Measurements from ENCODE around the gene ROR1.

GRCh38 chr1:63849149-63849548 is 75.3 kb downstream of the ROR1 start:
- no peak for TF ChIP-seq TCF7 (IDR thresholded peaks at IDR 0.05; ENCODE audit: borderline replicate concordance)
- TF ChIP-seq KAT2A (conservative IDR thresholded peaks at IDR 0.05; ENCODE audit: control insufficient read depth, low read depth, low read length) = no peak
- TF ChIP-seq MYC (IDR thresholded peaks at IDR 0.05; ENCODE audit: insufficient read depth, insufficient read length, insufficient replicate concordance, low read length, severe bottlenecking) = no peak
- no peak for TF ChIP-seq MAX (IDR thresholded peaks at IDR 0.05; ENCODE audit: low read depth, low read length)
- TF ChIP-seq CTCF (IDR thresholded peaks at IDR 0.05 in 2 of 3, conservative IDR thresholded peaks at IDR 0.05 in 1 of 3; ENCODE audit: control insufficient read depth in 2 of 3, extremely low read depth in 1 of 3, insufficient read depth in 1 of 3, low read depth in 3 of 3, low read length in 3 of 3) = no peak
- no peak for TF ChIP-seq REST (IDR thresholded peaks at IDR 0.05; ENCODE audit: low read depth, low read length)
- TF ChIP-seq ZBTB4 (CRISPR knock-in tag; IDR thresholded peaks at IDR 0.05) = no peak
- no peak for TF ChIP-seq HDAC2 (IDR thresholded peaks at IDR 0.05)
- no peak for TF ChIP-seq E2F4 (IDR thresholded peaks at IDR 0.05; ENCODE audit: low read depth, low read length)
- no peak for TF ChIP-seq RCOR1 (conservative IDR thresholded peaks at IDR 0.05; ENCODE audit: low read depth, low read length)
- no peak for TF ChIP-seq WRNIP1 (IDR thresholded peaks at IDR 0.05; ENCODE audit: borderline replicate concordance, low read depth, low read length)
